Effector memory CD4-positive, alpha-beta T cell (primary cell): Measurements from ENCODE around the gene MLST8.
"Not testable (repeated sequence)": the region's sequence is repeated elsewhere in the genome, so short reads cannot be mapped to it uniquely, and the experiment has no call there.

ENCODE experiments used
- DNase-seq, 3 donors: peaks; one replicate each; pipeline ENCODE4 v3.0.0-alpha.2; 2020
- H3K27ac ChIP-seq: 2 replicates; pipeline ENCODE4 v1.7.0; 2013; ENCODE audit warnings: mild to moderate bottlenecking, low read length, moderate library complexity; ENCODE audit not compliant: insufficient read depth, poor library complexity, severe bottlenecking
- H3K27me3 ChIP-seq: replicated peaks from 2 replicates; pipeline ENCODE4 v1.7.0; 2013; ENCODE audit warnings: mild to moderate bottlenecking, low read length; ENCODE audit not compliant: insufficient read depth, control insufficient read depth, poor library complexity, severe bottlenecking
- H3K36me3 ChIP-seq: 2 replicates; pipeline ENCODE4 v1.7.0; 2013; ENCODE audit warnings: mild to moderate bottlenecking, low read length, moderate library complexity; ENCODE audit not compliant: control insufficient read depth, insufficient read depth
- H3K4me1 ChIP-seq: 2 replicates; pipeline ENCODE4 v1.7.0; 2013; ENCODE audit warnings: low read length, mild to moderate bottlenecking; ENCODE audit not compliant: control insufficient read depth, insufficient read depth, poor library complexity, severe bottlenecking
- H3K4me3 ChIP-seq: 2 replicates; pipeline ENCODE4 v1.7.0; 2013; ENCODE audit warnings: low read length, low read depth, mild to moderate bottlenecking; ENCODE audit not compliant: insufficient read depth, poor library complexity, severe bottlenecking
- H3K9me3 ChIP-seq: 2 replicates; pipeline ENCODE4 v1.7.0; 2013; ENCODE audit warnings: mild to moderate bottlenecking, low read length, moderate library complexity; ENCODE audit not compliant: control insufficient read depth

MLST8 gene

DNA sequence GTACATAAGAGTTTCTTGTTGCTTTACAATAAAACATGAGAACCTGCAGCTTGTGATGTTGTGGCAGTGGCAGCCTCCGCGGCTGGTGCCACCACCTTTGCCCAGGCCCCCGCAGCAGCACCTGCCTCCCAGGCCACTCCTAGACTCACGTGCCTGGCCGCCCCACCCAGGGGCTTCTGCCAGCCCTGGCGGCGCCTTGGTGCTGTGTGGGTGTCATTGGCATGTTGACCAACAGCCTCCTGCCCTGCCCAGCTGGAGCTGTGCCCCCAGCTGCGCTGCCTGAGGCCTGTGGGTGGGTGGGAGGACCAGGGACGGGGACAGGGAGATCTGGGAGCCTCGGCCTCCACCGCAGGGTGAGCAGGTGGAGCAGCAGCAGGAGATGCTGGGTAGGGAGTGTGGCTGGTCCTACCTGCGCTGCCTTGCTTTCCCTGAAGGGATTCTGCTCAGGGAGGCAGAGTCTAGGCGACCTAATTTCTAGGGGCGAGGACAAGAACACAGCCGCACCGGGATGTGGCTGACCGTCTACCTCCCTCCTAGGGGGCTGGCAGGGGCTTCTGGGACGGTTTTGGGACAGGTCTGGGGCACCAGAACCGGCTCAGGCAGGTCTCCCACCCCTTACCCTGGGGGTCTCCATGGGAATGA, 30.6 kb downstream of the MLST8 start:
- no peak overlapping the region for H3K4me3 ChIP-seq
- no peak for DNase-seq
- peaks cover 47% of the 10 kb centered on the region for H3K36me3 ChIP-seq
- peaks cover 11% of the 10 kb centered on the region for H3K4me1 ChIP-seq
- H3K27me3 ChIP-seq, result peaks cover 7% of the 10 kb centered on the region
- no peak overlapping the region for H3K27ac ChIP-seq
- H3K9me3 ChIP-seq, result no peaks in the 10 kb centered on the region

DNA sequence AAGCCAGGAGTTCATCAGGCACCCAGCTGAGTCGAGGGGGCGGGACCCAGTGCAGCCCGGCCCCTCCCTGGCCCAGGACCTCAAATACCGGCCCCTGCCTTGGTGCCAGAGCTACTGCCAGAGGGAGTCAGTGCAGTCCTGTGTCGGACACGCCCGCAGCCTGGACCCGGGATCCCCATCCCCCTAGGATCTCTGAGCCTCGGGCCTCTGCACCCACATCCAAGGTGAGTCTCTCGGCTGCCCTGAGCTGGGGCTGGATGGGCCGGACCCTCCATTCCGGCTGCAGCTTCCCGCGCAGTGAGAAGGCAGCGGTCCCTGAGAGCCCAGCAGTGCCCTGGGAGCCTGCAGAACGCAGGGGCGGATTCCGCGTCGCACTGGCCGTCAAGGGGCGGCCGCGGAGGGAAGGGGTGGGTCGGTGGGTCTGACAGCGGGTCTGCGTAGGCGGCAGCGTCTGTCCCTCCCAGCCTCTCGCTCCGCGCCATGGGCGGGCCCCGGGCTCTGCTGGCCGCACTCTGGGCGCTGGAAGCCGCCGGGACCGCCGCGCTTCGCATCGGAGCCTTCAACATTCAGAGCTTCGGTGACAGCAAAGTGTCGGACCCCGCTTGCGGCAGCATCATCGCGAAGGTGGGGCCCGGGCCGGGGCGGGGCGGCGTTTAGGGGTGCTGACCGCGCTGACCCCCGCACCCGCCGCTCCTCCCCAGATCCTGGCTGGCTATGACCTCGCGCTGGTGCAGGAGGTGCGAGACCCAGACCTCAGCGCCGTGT, 31.3 kb downstream of the MLST8 start, which contains the start of gene DNASE1L2:
TSS of gene DNASE1L2 (plus strand) at position 108 of the 765 bp plus-strand sequence. CDS start at position 481, 373 bp downstream.
- no peak for DNase-seq
- H3K36me3 ChIP-seq, result peaks cover 40% of the 10 kb centered on the region
- peaks cover 7% of the 10 kb centered on the region for H3K27me3 ChIP-seq
- no peak within 1 kb of the TSS for H3K4me3 ChIP-seq
- peaks cover 11% of the 10 kb centered on the region for H3K4me1 ChIP-seq
- no peaks in the 10 kb centered on the region for H3K9me3 ChIP-seq
- no peak within 1 kb of the TSS for H3K27ac ChIP-seq

DNA sequence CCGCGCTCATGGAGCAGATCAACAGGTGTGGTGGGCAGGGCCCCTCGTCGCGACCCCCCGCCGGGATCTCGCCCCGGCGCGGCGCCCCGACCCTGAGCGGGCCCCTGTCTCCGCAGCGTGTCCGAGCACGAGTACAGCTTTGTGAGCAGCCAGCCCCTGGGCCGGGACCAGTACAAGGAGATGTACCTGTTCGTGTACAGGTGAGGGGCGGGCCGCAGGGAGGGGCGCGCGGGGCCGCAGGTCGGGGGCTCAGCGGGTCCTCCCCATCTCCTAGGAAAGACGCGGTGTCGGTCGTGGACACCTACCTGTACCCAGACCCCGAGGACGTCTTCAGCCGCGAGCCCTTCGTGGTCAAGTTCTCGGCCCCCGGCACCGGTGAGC, 31.8 kb downstream of the MLST8 start:
- no peak overlapping the region for H3K27ac ChIP-seq
- H3K27me3 ChIP-seq, result peaks cover 7% of the 10 kb centered on the region
- no peaks in the 10 kb centered on the region for H3K9me3 ChIP-seq
- H3K36me3 ChIP-seq, result peaks cover 34% of the 10 kb centered on the region
- no peak overlapping the region for H3K4me3 ChIP-seq
- no peak for DNase-seq
- peaks cover 11% of the 10 kb centered on the region for H3K4me1 ChIP-seq

DNA sequence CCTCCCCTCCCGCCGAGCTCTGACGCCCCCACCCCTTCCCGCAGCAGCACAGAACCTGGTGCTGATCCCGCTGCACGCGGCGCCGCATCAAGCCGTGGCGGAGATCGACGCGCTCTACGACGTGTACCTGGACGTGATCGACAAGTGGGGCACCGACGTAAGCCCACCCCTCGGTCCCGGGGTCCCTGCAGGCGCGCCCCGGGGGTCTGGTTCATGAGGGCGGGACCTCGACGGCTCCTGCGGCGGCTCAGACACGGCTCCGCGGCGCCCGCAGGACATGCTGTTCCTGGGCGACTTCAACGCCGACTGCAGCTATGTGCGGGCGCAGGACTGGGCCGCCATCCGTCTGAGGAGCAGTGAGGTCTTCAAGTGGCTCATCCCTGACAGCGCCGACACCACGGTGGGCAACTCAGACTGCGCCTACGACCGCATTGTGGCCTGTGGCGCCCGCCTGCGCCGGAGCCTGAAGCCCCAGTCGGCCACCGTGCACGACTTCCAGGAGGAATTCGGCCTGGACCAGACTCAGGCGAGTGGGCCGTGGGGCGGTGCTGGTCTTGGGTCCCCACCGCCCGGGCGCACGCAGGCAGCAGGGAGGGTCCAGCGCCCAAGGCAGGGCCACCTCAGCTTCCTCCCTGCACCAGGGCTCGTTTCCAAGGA, 32.4 kb downstream of the MLST8 start:
- Histone ChIP-seq H3K4me1 (peaks cover 11% of the 10 kb centered on the region), H3K27me3 (peaks cover 7% of the 10 kb centered on the region), H3K36me3 (peaks cover 29% of the 10 kb centered on the region), H3K27ac (no peak overlapping the region), H3K4me3 (no peak overlapping the region), H3K9me3 (no peaks in the 10 kb centered on the region)
- DNase-seq, result no peak

DNA sequence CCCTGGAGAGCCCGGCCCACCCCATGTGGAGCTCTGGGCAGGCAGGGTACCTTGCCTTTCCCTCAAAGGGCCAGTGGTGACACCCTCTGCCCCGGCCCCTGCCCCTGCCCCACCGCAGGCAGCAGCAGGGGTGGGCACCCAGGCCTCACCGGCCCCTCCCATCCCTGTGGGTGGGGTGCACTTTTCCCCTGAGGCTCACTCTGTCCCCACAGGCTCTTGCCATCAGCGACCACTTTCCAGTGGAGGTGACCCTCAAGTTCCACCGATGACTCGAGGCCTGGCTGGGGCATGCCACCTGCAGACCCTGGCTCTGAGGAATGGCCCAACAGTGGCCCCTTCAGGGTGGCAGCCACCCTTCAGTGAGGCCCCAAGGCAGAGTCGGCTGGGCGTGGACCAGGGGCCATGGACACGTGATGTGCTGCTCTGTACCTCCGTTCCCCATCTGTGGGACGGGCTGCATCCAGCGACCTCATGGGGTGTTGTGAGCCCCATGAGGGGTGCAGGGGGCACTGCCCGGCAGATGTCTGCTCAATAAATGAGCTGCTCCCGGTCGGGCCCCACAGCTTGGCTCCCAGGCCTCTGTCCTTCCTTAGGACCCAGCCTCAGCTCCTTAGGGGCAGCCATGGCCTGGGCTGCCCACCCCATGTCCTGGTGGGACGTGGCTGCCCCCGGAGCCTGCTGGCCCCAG, 33.0 kb downstream of the MLST8 start:
- Histone ChIP-seq H3K4me1 (peaks cover 11% of the 10 kb centered on the region), H3K27ac (no peak overlapping the region), H3K4me3 (no peak overlapping the region), H3K27me3 (peaks cover 7% of the 10 kb centered on the region), H3K36me3 (peaks cover 28% of the 10 kb centered on the region), H3K9me3 (no peaks in the 10 kb centered on the region)
- DNase-seq, result no peak

DNA sequence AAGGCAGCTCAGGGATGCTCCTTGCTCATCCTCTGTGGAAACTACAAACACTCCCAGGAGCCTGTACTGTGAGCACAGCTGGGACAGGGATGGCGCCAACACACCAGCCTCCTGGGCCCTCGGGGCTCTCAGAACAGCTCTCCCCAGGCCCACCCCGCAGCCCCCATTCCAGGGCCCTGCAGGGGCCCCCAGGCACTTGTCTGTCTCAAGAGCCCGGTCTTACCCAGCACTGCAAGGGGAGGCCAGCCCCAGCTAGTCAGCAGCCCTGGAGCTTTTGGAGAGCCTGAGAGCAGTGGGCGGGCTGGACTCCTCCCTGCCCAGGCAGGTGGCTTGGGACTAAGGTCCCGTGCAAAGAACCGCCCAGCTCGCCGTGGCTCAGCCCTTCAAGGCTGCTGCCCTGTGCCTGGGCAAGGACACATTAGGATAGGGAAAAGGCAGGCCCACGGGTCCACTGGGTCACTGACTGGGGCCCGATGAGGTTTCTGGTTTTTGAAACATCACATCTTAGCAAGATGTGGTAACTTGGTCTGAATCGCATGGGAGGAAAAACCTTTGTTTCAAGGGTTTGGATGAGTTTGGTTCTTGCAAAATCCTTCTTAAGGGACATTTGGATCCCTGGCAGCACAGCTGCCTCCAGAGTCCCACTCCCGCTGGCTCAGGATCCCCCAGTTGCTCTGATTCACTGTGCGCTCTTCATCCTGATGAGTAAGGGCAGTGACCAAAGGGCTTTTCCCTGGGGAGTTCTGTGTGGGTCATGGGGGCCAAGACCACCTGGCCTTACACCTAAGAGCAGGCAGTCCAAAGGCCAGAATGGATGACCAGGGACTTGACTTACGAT, 33.8 kb downstream of the MLST8 start:
- no peak overlapping the region for H3K4me3 ChIP-seq
- no peak for DNase-seq
- H3K9me3 ChIP-seq, result no peaks in the 10 kb centered on the region
- peaks cover 7% of the 10 kb centered on the region for H3K27me3 ChIP-seq
- peaks cover 27% of the 10 kb centered on the region for H3K36me3 ChIP-seq
- no peak overlapping the region for H3K27ac ChIP-seq
- H3K4me1 ChIP-seq, result peaks cover 11% of the 10 kb centered on the region

DNA sequence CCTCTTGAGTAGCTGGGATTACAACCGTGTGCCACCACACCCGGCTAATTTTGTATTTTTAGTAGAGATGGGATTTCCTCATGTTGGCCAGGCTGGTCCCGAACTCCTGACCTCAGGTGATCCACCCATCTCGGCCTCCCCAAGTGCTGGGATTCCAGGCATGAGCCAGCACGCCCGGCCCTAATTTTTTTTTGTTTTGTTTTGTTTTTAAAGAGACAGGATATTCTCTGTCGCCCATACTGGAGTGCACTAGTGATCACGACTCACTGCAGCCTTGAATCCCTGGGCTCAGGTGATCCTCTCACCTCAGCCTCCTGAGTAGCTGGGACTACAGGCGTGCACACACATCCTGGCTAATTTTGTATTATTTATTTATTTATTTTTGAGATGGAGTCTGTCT, 35.1 kb downstream of the MLST8 start:
- H3K4me3 ChIP-seq, H3K27ac ChIP-seq, H3K27me3 ChIP-seq, H3K9me3 ChIP-seq, DNase-seq: not testable (repeated sequence)
- H3K36me3 ChIP-seq, result peaks cover 23% of the 10 kb centered on the region
- H3K4me1 ChIP-seq, result peaks cover 11% of the 10 kb centered on the region

DNA sequence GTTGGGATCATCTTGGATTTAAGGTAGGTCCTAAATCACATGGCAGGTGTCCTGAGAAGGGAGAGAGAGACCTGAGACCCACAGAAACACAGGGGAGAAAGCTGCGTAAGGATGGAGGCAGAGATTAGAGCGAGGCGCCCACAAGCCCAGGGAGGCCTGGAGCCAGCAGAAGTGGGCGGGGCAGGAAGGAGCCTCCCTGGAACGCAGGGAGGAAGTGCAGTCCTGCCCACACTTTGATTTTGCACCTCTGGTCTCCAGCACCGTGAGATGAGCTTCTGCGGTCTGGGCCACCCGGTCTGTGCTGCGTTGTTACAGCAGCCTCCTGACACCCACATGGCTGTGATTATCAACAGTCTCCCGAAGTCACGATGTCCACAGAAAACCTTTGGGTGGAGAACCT, 37.3 kb downstream of the MLST8 start:
- no peak for DNase-seq
- Histone ChIP-seq H3K4me1 (no peaks in the 10 kb centered on the region), H3K27ac (no peak overlapping the region), H3K36me3 (peaks cover 34% of the 10 kb centered on the region), H3K4me3 (no peak overlapping the region), H3K27me3 (no peaks in the 10 kb centered on the region), H3K9me3 (no peaks in the 10 kb centered on the region)

DNA sequence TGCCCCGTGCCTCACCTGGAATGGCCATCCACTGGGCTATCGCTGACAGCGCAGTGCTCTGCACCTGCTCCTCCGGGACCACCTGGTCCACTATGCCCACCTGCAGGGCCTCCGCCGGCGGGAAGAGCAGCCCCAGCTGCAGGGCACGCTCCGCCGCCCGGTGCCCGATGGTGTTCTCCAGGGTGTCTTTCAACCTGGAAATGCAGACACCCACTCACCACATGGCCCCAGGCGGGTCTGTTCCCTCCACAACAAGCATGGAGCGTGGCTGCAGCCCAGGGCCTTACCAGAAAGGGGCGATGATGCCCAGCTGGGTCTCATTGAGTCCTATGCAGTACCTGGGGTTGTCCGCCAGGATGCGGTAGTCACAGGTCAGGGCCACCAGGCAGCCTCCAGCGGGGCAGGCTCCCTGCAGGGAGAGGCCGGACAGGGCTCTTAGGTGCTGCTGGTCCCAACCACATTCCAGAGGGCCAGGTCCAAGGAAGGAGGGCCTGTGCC, 37.8 kb downstream of the MLST8 start:
- Histone ChIP-seq H3K9me3 (no peaks in the 10 kb centered on the region), H3K27me3 (no peaks in the 10 kb centered on the region), H3K36me3 (peaks cover 34% of the 10 kb centered on the region), H3K27ac (no peak overlapping the region), H3K4me3 (no peak overlapping the region), H3K4me1 (no peaks in the 10 kb centered on the region)
- DNase-seq, result no peak
